CD4-positive, alpha-beta T cell (primary cell): ENCODE measurements around the gene SLC23A2. TPM values are rescaled to one million over a fixed set of nuclear protein-coding genes. Genes with fewer than 3 reads are reported as not detected.

Experiments used
- ATAC-seq: fragments of 200-7000 bp; cut with Tn5 transposase; one replicate; pipeline ENCODE4 v1.10.0; 2022; ENCODE audit warnings: mild to moderate bottlenecking; ENCODE audit not compliant: poor library complexity
- CTCF ChIA-PET: fragments of 350-600 bp; sonication (Branson Sonifier 250); formaldehyde crosslinking; loops from one replicate; lab custom pipeline; 2021; ENCODE audit warnings: antibody characterized with exemption, inconsistent platforms; lab: Charles Lee
- POLR2A ChIA-PET: fragments of 350-600 bp; sonication (Branson Sonifier 250); formaldehyde crosslinking; loops from one replicate; lab custom pipeline; 2021; ENCODE audit warnings: antibody characterized with exemption, inconsistent platforms; lab: Charles Lee
- DNase-seq, 14 experiments: peaks; one replicate each; pipeline ENCODE4 v3.0.0-alpha.2; 2013 to 2020; ENCODE audit warnings: mixed read lengths in 2 of 14
- H3K27ac ChIP-seq, 2 donors: one replicate each; pipeline versions ENCODE4 v1.5.1 to v1.7.0; 2013; ENCODE audit warnings: low read length in 2 of 2, low read depth in 1 of 2, mild to moderate bottlenecking in 1 of 2
- H3K27me3 ChIP-seq, 2 experiments: 1 replicate in 1 of 2; 2 replicates in 1 of 2; pipeline versions ENCODE4 v1.6.1 to v1.7.0; 2013; ENCODE audit warnings: low read length in 2 of 2, control low read depth in 1 of 2, mild to moderate bottlenecking in 1 of 2, moderate library complexity in 1 of 2; ENCODE audit not compliant: insufficient read depth in 2 of 2, control insufficient read depth in 1 of 2
- H3K36me3 ChIP-seq: one replicate; pipeline ENCODE4 v1.6.1; 2013; ENCODE audit warnings: low read length, control low read depth; ENCODE audit not compliant: insufficient read depth
- H3K4me1 ChIP-seq: one replicate; pipeline ENCODE4 v1.6.1; 2013; ENCODE audit warnings: low read length, control low read depth; ENCODE audit not compliant: insufficient read depth
- H3K4me3 ChIP-seq: one replicate; pipeline ENCODE4 v1.5.1; 2013; ENCODE audit warnings: mild to moderate bottlenecking, low read length, moderate library complexity
- H3K9me3 ChIP-seq, 2 experiments: 1 replicate in 1 of 2; 2 replicates in 1 of 2; pipeline versions ENCODE4 v1.6.1 to v1.7.0; 2013; ENCODE audit warnings: low read length in 2 of 2, mild to moderate bottlenecking in 2 of 2, control low read depth in 1 of 2, moderate library complexity in 1 of 2; ENCODE audit not compliant: control insufficient read depth in 1 of 2, insufficient read depth in 1 of 2
- H3K27ac Mint-ChIP-seq: one replicate; pipeline ENCODE4 v1.8.0; 2020; ENCODE audit warnings: mixed read lengths
- H3K27me3 Mint-ChIP-seq: one replicate; pipeline ENCODE4 v1.8.0; 2021; ENCODE audit warnings: mixed read lengths
- H3K36me3 Mint-ChIP-seq: one replicate; pipeline ENCODE4 v1.8.0; 2021; ENCODE audit warnings: low read depth, mixed read lengths
- H3K4me1 Mint-ChIP-seq: one replicate; pipeline ENCODE4 v1.8.0; 2021; ENCODE audit warnings: low read depth, mixed read lengths
- H3K4me3 Mint-ChIP-seq: one replicate; pipeline ENCODE4 v1.8.0; 2020; ENCODE audit warnings: mild to moderate bottlenecking, mixed read lengths
- H3K9me3 Mint-ChIP-seq: one replicate; pipeline ENCODE4 v1.8.0; 2020; ENCODE audit warnings: mixed read lengths
- intact Hi-C, 2 experiments: fragments of 100-400 bp; cut with DNase I in 1 of 2; cut with micrococcal nuclease in 1 of 2; formaldehyde crosslinking; loops; one replicate each; pipeline versions ENCODE4 v1.15.1 to v1.9.0; 2023 to 2025; cut with DNase I, micrococcal nuclease
- total RNA-seq, 174 experiments: library from RNA in 2 of 174; stranded (reverse) in 2 of 174; gene quantifications; one replicate each; pipeline ENCODE4 v1.2.3 and lab custom pipeline; 2021 to 2026
- TF ChIP-seq, protein P1 (sequence below): fragments of 200-600 bp; IDR thresholded peaks from one replicate; pipeline ENCODE4 v1.8.0; 2022; ENCODE audit warnings: antibody characterized with exemption, mild to moderate bottlenecking

SLC23A2 gene
- total RNA-seq, 2 experiments from 2014 or later = 22.8 to 23.0 TPM

DNA sequence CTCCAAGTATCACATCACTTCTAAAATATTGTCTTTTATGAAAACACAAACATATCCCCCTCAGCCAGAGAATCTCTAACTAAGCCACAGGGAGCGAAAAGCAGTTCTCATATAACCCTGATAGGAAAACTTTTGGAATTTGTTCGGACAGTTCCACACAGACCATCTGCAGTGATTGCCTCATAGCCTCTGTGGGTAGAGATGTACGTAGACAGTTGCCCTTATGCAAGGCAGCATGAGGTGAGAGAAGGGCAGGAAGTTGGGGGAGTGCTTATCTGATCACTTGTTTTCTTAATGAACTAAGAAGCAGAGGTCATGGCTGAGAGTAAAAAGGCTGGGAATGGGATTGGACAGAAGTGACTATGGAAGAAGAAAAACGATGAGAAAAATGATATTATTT, 39.6 kb downstream of the SLC23A2 start:
- intact Hi-C loops = loop anchor here in 1 of 2 experiments (5.0 kb wide), 1 partner anchor 41 kb away; the partner anchor contains the start of gene SLC23A2
- Mint-ChIP-seq H3K27me3 (no peaks in the 10 kb centered on the region), H3K9me3 (peaks cover 2% of the 10 kb centered on the region), H3K4me3 (peak overlapping the region; percentile 36), H3K4me1 (peaks cover 14% of the 10 kb centered on the region), H3K36me3 (peaks cover 8% of the 10 kb centered on the region), H3K27ac (peak overlapping the region; percentile 79)
- CTCF ChIA-PET = no interaction called here
- TF ChIP-seq, protein P1, sequence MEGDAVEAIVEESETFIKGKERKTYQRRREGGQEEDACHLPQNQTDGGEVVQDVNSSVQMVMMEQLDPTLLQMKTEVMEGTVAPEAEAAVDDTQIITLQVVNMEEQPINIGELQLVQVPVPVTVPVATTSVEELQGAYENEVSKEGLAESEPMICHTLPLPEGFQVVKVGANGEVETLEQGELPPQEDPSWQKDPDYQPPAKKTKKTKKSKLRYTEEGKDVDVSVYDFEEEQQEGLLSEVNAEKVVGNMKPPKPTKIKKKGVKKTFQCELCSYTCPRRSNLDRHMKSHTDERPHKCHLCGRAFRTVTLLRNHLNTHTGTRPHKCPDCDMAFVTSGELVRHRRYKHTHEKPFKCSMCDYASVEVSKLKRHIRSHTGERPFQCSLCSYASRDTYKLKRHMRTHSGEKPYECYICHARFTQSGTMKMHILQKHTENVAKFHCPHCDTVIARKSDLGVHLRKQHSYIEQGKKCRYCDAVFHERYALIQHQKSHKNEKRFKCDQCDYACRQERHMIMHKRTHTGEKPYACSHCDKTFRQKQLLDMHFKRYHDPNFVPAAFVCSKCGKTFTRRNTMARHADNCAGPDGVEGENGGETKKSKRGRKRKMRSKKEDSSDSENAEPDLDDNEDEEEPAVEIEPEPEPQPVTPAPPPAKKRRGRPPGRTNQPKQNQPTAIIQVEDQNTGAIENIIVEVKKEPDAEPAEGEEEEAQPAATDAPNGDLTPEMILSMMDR = no peak
- H3K4me3 ChIP-seq = no peak overlapping the region
- peak overlapping the region; percentile 48 to 67 for H3K27ac ChIP-seq
- H3K9me3 ChIP-seq = no peaks in the 10 kb centered on the region
- peaks cover 16% of the 10 kb centered on the region for H3K4me1 ChIP-seq
- H3K36me3 ChIP-seq = peaks cover under 1% of the 10 kb centered on the region
- DNase-seq (peak in 7 of 14 experiments; percentile 4 to 64 (median 23)), ATAC-seq (peak; percentile 85)
- H3K27me3 ChIP-seq = no peaks in the 10 kb centered on the region
- POLR2A ChIA-PET = interaction anchor here (0.6 to 1.2 kb wide), 6 partner anchors 11 to 179 kb away, joined by 3 to 5 read pairs (median 4); no protein-coding TSS in a partner anchor

DNA sequence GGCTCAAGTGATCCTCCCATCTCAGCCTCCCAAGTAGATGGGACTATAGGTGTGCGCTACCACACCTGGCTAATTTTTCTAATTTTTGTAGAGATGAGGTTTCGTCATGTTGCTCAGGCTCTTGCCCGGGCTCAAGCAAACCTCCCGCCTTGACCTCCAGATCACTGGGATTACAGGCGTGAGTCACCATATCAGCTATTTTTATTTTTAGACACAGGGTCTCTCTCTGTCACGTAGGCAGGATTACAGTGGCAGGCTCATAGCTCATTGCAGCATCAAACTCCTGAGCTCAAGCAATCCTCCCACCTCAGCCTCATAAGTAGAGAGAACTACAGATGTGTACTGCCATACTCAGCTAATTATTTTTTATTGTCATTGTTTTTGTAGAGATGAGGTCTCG, 41.7 kb downstream of the SLC23A2 start:
- TF ChIP-seq, protein P1 = no peak
- Histone ChIP-seq H3K27ac (no peak overlapping the region), H3K9me3 (no peaks in the 10 kb centered on the region), H3K27me3 (no peaks in the 10 kb centered on the region), H3K36me3 (no peaks in the 10 kb centered on the region), H3K4me1 (peaks cover 16% of the 10 kb centered on the region), H3K4me3 (no peak overlapping the region)
- intact Hi-C loops = loop anchor here (5.0 to 10.0 kb wide), 5 partner anchors 138 to 355 kb away; no protein-coding TSS in a partner anchor
- no peaks in the 10 kb centered on the region for H3K27me3 Mint-ChIP-seq
- H3K4me1 Mint-ChIP-seq = peaks cover 20% of the 10 kb centered on the region
- DNase-seq (no peak), ATAC-seq (no peak)
- no peak overlapping the region for H3K27ac Mint-ChIP-seq
- CTCF ChIA-PET = no interaction called here
- peaks cover 12% of the 10 kb centered on the region for H3K36me3 Mint-ChIP-seq
- peaks cover 2% of the 10 kb centered on the region for H3K9me3 Mint-ChIP-seq
- no peak overlapping the region for H3K4me3 Mint-ChIP-seq
- POLR2A ChIA-PET = no interaction called here

DNA sequence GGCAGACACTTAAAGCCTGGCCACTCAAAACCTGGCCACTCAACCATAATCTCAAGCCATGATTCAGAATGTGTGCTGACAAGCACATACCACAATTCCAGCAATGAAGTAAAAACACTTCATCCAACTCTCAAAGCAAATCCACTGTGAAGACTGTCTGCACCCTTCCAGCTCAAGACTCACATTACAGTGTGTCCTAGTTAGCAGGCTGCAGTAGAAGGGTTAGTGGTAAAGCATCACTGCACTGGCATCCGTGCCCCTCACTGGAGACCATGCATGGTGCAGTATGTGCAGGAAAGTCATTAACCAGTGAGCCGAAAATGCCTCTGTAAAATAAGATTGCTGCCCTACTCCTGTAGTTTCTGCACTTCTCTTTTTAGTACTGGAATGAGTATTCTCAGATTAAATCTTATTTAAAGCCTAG, 43.4 kb downstream of the SLC23A2 start:
- Mint-ChIP-seq H3K27me3 (no peaks in the 10 kb centered on the region), H3K9me3 (peaks cover 2% of the 10 kb centered on the region), H3K4me3 (no peak overlapping the region), H3K36me3 (peaks cover 9% of the 10 kb centered on the region), H3K4me1 (peaks cover 20% of the 10 kb centered on the region), H3K27ac (no peak overlapping the region)
- CTCF ChIA-PET = interaction anchor here (1.0 kb wide), 1 partner anchor 16 kb away, joined by 3 read pairs; no protein-coding TSS in a partner anchor
- Histone ChIP-seq H3K9me3 (no peaks in the 10 kb centered on the region), H3K4me1 (peaks cover 16% of the 10 kb centered on the region), H3K36me3 (no peaks in the 10 kb centered on the region), H3K27me3 (no peaks in the 10 kb centered on the region), H3K4me3 (no peak overlapping the region), H3K27ac (no peak overlapping the region)
- DNase-seq (no peak), ATAC-seq (no peak)
- POLR2A ChIA-PET = no interaction called here
- TF ChIP-seq, protein P1 = no peak
- intact Hi-C loops = loop anchor here (5.0 to 10.0 kb wide), 5 partner anchors 139 to 353 kb away; no protein-coding TSS in a partner anchor
